SK-N-SH treated with all-trans-retinoic acid at 6 μM for 48 hours (cell line): ENCODE measurements around the gene MIB2.

Experiments used
- ATAC-seq: fragments of 200-7000 bp; cut with Tn5 transposase; 3 replicates; pipeline ENCODE4 v1.9.1; 2020; ENCODE audit warnings: mild to moderate bottlenecking, moderate library complexity
- ARNTL ChIP-seq: fragments of 450-650 bp; formaldehyde crosslinking; IDR thresholded peaks from 2 replicates; pipeline ENCODE4 v1.5.0; 2020; ENCODE audit warnings: low read depth, mild to moderate bottlenecking, moderate library complexity, borderline replicate concordance
- BACH2 ChIP-seq: fragments of 250-450 bp; sonication (Bioruptor Pico); IDR thresholded peaks from 2 replicates; pipeline ENCODE4 v1.9.0; 2021; ENCODE audit warnings: mild to moderate bottlenecking, borderline replicate concordance
- CREB5 ChIP-seq: fragments of 250-450 bp; sonication (Bioruptor Pico); IDR thresholded peaks from 2 replicates; pipeline ENCODE4 v1.5.1; 2020; ENCODE audit warnings: low read depth, mild to moderate bottlenecking, moderate library complexity
- CSDC2 ChIP-seq: fragments of 250-450 bp; sonication (Bioruptor Pico); IDR thresholded peaks from 2 replicates; pipeline ENCODE4 v1.5.0; 2020; ENCODE audit warnings: mild to moderate bottlenecking, moderate library complexity
- CSRNP3 ChIP-seq: fragments of 250-450 bp; sonication (Bioruptor Pico); IDR thresholded peaks from 2 replicates; pipeline ENCODE4 v1.5.1; 2021; ENCODE audit warnings: mild to moderate bottlenecking, moderate library complexity
- GLIS3 ChIP-seq: fragments of 250-450 bp; sonication (Bioruptor Pico); IDR thresholded peaks from 2 replicates; pipeline ENCODE4 v1.5.0; 2020; ENCODE audit warnings: mild to moderate bottlenecking, moderate library complexity
- ISL1 ChIP-seq: fragments of 250-450 bp; sonication (Bioruptor Pico); IDR thresholded peaks from 2 replicates; pipeline ENCODE4 v2.1.2; 2022; ENCODE audit warnings: mild to moderate bottlenecking, moderate library complexity
- OSR1 ChIP-seq: fragments of 250-450 bp; sonication (Bioruptor Pico); IDR thresholded peaks from 2 replicates; pipeline ENCODE4 v1.8.0; 2022; ENCODE audit warnings: moderate library complexity, mild to moderate bottlenecking, inconsistent platforms
- PPARA ChIP-seq: fragments of 250-450 bp; sonication (Bioruptor Pico); IDR thresholded peaks from 2 replicates; pipeline ENCODE4 v1.5.0; 2020; ENCODE audit warnings: mild to moderate bottlenecking, borderline replicate concordance
- RARB ChIP-seq: fragments of 250-450 bp; sonication (Bioruptor Pico); IDR thresholded peaks from 2 replicates; pipeline ENCODE4 v1.8.0; 2021; ENCODE audit warnings: mild to moderate bottlenecking, moderate library complexity
- SNAI2 ChIP-seq: fragments of 250-450 bp; sonication (Bioruptor Pico); IDR thresholded peaks from 2 replicates; pipeline ENCODE4 v1.5.0; 2020; ENCODE audit warnings: mild to moderate bottlenecking, moderate library complexity
- TCF4 ChIP-seq: fragments of 250-450 bp; sonication (Bioruptor Pico); IDR thresholded peaks from 2 replicates; pipeline ENCODE4 v1.8.0; 2021; ENCODE audit warnings: mild to moderate bottlenecking, moderate library complexity, borderline replicate concordance
- TOX ChIP-seq: fragments of 250-450 bp; sonication (Bioruptor Pico); IDR thresholded peaks from 2 replicates; pipeline ENCODE4 v1.8.0; 2021; ENCODE audit warnings: mild to moderate bottlenecking, moderate library complexity, borderline replicate concordance
- TSHZ2 ChIP-seq: fragments of 250-450 bp; sonication (Bioruptor Pico); IDR thresholded peaks from 2 replicates; pipeline ENCODE4 v1.5.0; 2020; ENCODE audit warnings: mild to moderate bottlenecking, moderate library complexity
- ZC3H10 ChIP-seq: fragments of 250-450 bp; sonication (Bioruptor Pico); IDR thresholded peaks from 2 replicates; pipeline ENCODE4 v1.5.1; 2021; ENCODE audit warnings: mild to moderate bottlenecking, moderate library complexity
- ZFP3 ChIP-seq: fragments of 250-450 bp; sonication (Bioruptor Pico); IDR thresholded peaks from 2 replicates; pipeline ENCODE4 v1.5.0; 2020; ENCODE audit warnings: mild to moderate bottlenecking, moderate library complexity
- ZFP30 ChIP-seq: fragments of 450-650 bp; formaldehyde crosslinking; IDR thresholded peaks from 2 replicates; pipeline ENCODE4 v1.5.0; 2022; ENCODE audit warnings: mild to moderate bottlenecking, moderate library complexity
- ZNF70 ChIP-seq: fragments of 450-650 bp; formaldehyde crosslinking; IDR thresholded peaks from 2 replicates; pipeline ENCODE4 v1.5.0; 2020; ENCODE audit warnings: mild to moderate bottlenecking, moderate library complexity
- TF ChIP-seq, protein P1 (sequence below): fragments of 250-450 bp; sonication (Bioruptor Pico); IDR thresholded peaks from 2 replicates; pipeline ENCODE4 v1.8.0; 2021; ENCODE audit warnings: low read depth, mild to moderate bottlenecking, moderate library complexity, borderline replicate concordance
- TF ChIP-seq, protein P2 (sequence below): fragments of 250-450 bp; sonication (Bioruptor Pico); IDR thresholded peaks from 2 replicates; pipeline ENCODE4 v1.8.0; 2020; ENCODE audit warnings: mild to moderate bottlenecking, moderate library complexity, borderline replicate concordance

MIB2 gene

GRCh38 chr1:1597275-1597930, 17.9 kb upstream of the MIB2 start (continued):
- no peak for TF ChIP-seq ARNTL (CRISPR knock-in tag)

DNA sequence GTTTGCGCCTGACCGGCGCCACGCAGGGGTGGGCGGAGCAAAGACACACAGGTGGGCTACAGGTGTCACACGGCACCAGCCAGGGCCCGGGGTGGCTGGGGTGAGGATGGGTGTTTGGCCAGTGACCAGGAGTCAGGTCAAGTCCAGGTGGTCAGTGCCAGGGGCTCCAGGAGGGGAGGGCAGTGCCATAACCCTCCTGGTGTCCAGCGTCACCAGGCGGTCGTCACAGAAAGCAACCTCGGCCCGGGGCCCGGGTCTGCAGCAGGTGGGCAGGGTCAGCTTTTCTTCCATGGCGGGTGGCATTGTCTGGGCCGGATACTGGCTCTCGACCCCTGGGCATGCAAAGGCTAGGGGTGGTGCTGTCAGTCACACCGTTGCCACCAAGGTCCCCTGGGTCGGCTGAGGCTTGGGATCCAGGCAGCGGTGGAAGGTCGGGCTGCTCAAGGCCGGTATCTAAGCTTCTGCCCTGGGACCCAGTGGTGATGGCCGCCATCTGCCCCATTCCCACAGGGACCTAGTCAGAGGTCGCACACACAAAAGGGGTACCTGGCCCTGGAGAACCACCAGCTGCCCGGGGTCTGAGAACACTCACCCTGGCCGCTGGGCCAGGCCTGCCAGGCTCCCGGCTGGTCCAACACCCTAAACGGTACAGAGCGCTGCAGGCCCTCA, 17.1 kb upstream of the MIB2 start:
- no peak for TF ChIP-seq ZFP3 (CRISPR knock-in tag)
- TF ChIP-seq, protein P1, sequence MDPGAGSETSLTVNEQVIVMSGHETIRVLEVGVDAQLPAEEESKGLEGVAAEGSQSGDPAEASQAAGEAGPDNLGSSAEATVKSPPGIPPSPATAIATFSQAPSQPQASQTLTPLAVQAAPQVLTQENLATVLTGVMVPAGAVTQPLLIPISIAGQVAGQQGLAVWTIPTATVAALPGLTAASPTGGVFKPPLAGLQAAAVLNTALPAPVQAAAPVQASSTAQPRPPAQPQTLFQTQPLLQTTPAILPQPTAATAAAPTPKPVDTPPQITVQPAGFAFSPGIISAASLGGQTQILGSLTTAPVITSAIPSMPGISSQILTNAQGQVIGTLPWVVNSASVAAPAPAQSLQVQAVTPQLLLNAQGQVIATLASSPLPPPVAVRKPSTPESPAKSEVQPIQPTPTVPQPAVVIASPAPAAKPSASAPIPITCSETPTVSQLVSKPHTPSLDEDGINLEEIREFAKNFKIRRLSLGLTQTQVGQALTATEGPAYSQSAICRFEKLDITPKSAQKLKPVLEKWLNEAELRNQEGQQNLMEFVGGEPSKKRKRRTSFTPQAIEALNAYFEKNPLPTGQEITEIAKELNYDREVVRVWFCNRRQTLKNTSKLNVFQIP (CRISPR knock-in tag): no peak
- no peak for TF ChIP-seq OSR1 (CRISPR knock-in tag)
- no peak for TF ChIP-seq TSHZ2 (CRISPR knock-in tag)
- TF ChIP-seq BACH2: no peak
- no peak for TF ChIP-seq CSRNP3 (CRISPR knock-in tag)
- TF ChIP-seq RARB (CRISPR knock-in tag): no peak
- no peak for TF ChIP-seq ZNF70 (CRISPR knock-in tag)
- no peak for TF ChIP-seq ISL1 (CRISPR knock-in tag)
- TF ChIP-seq, protein P2, sequence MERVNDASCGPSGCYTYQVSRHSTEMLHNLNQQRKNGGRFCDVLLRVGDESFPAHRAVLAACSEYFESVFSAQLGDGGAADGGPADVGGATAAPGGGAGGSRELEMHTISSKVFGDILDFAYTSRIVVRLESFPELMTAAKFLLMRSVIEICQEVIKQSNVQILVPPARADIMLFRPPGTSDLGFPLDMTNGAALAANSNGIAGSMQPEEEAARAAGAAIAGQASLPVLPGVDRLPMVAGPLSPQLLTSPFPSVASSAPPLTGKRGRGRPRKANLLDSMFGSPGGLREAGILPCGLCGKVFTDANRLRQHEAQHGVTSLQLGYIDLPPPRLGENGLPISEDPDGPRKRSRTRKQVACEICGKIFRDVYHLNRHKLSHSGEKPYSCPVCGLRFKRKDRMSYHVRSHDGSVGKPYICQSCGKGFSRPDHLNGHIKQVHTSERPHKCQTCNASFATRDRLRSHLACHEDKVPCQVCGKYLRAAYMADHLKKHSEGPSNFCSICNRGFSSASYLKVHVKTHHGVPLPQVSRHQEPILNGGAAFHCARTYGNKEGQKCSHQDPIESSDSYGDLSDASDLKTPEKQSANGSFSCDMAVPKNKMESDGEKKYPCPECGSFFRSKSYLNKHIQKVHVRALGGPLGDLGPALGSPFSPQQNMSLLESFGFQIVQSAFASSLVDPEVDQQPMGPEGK: no peak
- no peak for TF ChIP-seq TCF4 (CRISPR knock-in tag)
- TF ChIP-seq ZC3H10 (CRISPR knock-in tag): no peak
- no peak for TF ChIP-seq PPARA
- TF ChIP-seq CREB5 (CRISPR knock-in tag): no peak
- no peak for TF ChIP-seq ARNTL (CRISPR knock-in tag)
- no peak for TF ChIP-seq ZFP30 (CRISPR knock-in tag)
- no peak for TF ChIP-seq CSDC2 (CRISPR knock-in tag)
- no peak for TF ChIP-seq TOX (CRISPR knock-in tag)
- ATAC-seq: no peak

DNA sequence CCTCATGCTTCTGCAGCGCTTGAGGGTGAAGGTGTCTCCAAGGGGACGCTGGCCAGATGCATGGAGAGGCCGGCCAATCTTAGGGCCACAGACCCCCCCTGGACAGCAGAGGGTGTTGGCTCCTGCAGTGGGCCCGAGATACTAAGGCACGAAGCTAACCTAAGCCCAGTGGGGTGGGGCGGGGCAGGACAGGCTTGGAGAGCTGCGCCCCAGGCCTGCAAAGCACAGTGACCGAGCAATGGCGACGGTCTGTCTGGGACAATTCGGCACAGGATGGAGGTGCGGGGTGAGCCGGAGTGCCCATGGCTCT, 16.6 kb upstream of the MIB2 start:
- TF ChIP-seq TOX (CRISPR knock-in tag): no peak
- TF ChIP-seq ZFP3 (CRISPR knock-in tag): no peak
- no peak for TF ChIP-seq GLIS3 (CRISPR knock-in tag)
- TF ChIP-seq PPARA: no peak
- no peak for TF ChIP-seq SNAI2
- TF ChIP-seq, protein P2: no peak
- TF ChIP-seq OSR1 (CRISPR knock-in tag): no peak
- no peak for ATAC-seq
